DND-41 (cell line): ENCODE results near the gene BMP3.

Experiments used
- ATAC-seq: fragments of 200-7000 bp; cut with Tn5 transposase; 3 replicates; pipeline ENCODE4 v1.9.1; 2021; ENCODE audit warnings: low read depth; ENCODE audit not compliant: insufficient read depth
- DNase-seq: peaks from one replicate; pipeline ENCODE4 v3.0.0-alpha.2; 2020
- H2AFZ ChIP-seq: 2 replicates; pipeline ENCODE4 v1.6.0; 2012; ENCODE audit warnings: low read depth, low read length
- H3K27ac ChIP-seq: 2 replicates; pipeline ENCODE4 v1.5.1; 2012; ENCODE audit warnings: low read length, inconsistent platforms
- H3K27me3 ChIP-seq: fragments of 200-600 bp; sonication (generic); 2 replicates; pipeline ENCODE4 v1.6.0; 2012; ENCODE audit warnings: low read length, mild to moderate bottlenecking, inconsistent platforms; ENCODE audit not compliant: insufficient read depth, poor library complexity
- H3K36me3 ChIP-seq: 2 replicates; pipeline ENCODE4 v1.5.1; 2012; ENCODE audit warnings: low read length, inconsistent platforms; ENCODE audit not compliant: insufficient read depth
- H3K4me1 ChIP-seq: 2 replicates; pipeline ENCODE4 v1.5.1; 2012; ENCODE audit warnings: mild to moderate bottlenecking, low read length; ENCODE audit not compliant: insufficient read depth
- H3K4me2 ChIP-seq: 2 replicates; pipeline ENCODE4 v1.6.0; 2012; ENCODE audit warnings: mild to moderate bottlenecking, moderate library complexity, low read length, inconsistent platforms; ENCODE audit not compliant: insufficient read depth
- H3K4me3 ChIP-seq, 2 experiments: fragments of 200-600 bp in 1 of 2; shearing (Covaris generic) in 1 of 2; 2 replicates each; pipeline ENCODE4 v1.5.1; 2012 to 2016; ENCODE audit warnings: inconsistent platforms in 2 of 2, low read length in 2 of 2, mild to moderate bottlenecking in 2 of 2, low read depth in 1 of 2, moderate library complexity in 1 of 2
- H3K79me2 ChIP-seq: 2 replicates; pipeline ENCODE4 v1.6.0; 2012; ENCODE audit warnings: low read length, inconsistent platforms; ENCODE audit not compliant: insufficient read depth
- H3K9ac ChIP-seq: 2 replicates; pipeline ENCODE4 v1.6.0; 2012; ENCODE audit warnings: low read depth, mild to moderate bottlenecking, inconsistent platforms, low read length, moderate library complexity
- H3K9me3 ChIP-seq: 2 replicates; pipeline ENCODE4 v1.5.1; 2012; ENCODE audit warnings: low read length, moderate library complexity, mild to moderate bottlenecking, inconsistent platforms; ENCODE audit not compliant: insufficient read depth, severe bottlenecking
- H4K20me1 ChIP-seq: 2 replicates; pipeline ENCODE4 v1.6.0; 2012; ENCODE audit warnings: low read length; ENCODE audit not compliant: insufficient read depth
- EZH2 ChIP-seq: IDR thresholded peaks from 3 replicates; pipeline ENCODE4 v1.6.1; 2012; ENCODE audit warnings: borderline replicate concordance, low read depth, mild to moderate bottlenecking, moderate library complexity, low read length, inconsistent platforms; ENCODE audit not compliant: severe bottlenecking
- TF ChIP-seq, protein P1 (sequence below): IDR thresholded peaks from 2 replicates; pipeline ENCODE4 v1.5.1; 2012; ENCODE audit warnings: borderline replicate concordance, low read length, moderate library complexity, mild to moderate bottlenecking; ENCODE audit not compliant: poor library complexity, severe bottlenecking; ENCODE audit errors: extremely low read depth

Gene BMP3

GRCh38 chr4:81023484-81023883, 7.0 kb upstream of the BMP3 start:
- Histone ChIP-seq H3K36me3 (no peaks in the 10 kb centered on the region), H3K27me3 (no peaks in the 10 kb centered on the region), H3K9ac (no peak overlapping the region), H2AFZ (no peak overlapping the region), H4K20me1 (no peaks in the 10 kb centered on the region), H3K4me1 (no peaks in the 10 kb centered on the region), H3K27ac (no peak overlapping the region), H3K9me3 (no peaks in the 10 kb centered on the region), H3K4me3 (no peak overlapping the region), H3K79me2 (no peaks in the 10 kb centered on the region), H3K4me2 (no peak overlapping the region)
- DNase-seq: no peak
- TF ChIP-seq, protein P1, sequence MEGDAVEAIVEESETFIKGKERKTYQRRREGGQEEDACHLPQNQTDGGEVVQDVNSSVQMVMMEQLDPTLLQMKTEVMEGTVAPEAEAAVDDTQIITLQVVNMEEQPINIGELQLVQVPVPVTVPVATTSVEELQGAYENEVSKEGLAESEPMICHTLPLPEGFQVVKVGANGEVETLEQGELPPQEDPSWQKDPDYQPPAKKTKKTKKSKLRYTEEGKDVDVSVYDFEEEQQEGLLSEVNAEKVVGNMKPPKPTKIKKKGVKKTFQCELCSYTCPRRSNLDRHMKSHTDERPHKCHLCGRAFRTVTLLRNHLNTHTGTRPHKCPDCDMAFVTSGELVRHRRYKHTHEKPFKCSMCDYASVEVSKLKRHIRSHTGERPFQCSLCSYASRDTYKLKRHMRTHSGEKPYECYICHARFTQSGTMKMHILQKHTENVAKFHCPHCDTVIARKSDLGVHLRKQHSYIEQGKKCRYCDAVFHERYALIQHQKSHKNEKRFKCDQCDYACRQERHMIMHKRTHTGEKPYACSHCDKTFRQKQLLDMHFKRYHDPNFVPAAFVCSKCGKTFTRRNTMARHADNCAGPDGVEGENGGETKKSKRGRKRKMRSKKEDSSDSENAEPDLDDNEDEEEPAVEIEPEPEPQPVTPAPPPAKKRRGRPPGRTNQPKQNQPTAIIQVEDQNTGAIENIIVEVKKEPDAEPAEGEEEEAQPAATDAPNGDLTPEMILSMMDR: no peak
- TF ChIP-seq EZH2: no peak
- no peak for ATAC-seq

DNA sequence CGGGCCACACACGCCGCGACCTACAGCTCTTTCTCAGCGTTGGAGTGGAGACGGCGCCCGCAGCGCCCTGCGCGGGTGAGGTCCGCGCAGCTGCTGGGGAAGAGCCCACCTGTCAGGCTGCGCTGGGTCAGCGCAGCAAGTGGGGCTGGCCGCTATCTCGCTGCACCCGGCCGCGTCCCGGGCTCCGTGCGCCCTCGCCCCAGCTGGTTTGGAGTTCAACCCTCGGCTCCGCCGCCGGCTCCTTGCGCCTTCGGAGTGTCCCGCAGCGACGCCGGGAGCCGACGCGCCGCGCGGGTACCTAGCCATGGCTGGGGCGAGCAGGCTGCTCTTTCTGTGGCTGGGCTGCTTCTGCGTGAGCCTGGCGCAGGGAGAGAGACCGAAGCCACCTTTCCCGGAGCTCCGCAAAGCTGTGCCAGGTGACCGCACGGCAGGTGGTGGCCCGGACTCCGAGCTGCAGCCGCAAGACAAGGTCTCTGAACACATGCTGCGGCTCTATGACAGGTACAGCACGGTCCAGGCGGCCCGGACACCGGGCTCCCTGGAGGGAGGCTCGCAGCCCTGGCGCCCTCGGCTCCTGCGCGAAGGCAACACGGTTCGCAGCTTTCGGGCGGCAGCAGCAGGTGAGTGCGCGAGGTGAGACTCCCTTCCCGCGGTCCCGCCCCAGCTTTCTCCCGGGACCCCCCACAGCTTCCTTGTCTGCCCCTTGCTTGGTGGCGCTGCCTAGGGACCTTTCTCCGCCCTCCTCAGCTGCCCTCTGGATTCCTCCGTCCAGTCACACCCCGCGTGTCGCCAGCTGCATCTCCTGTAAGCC, 678 bp downstream of the BMP3 start:
- Histone ChIP-seq H3K4me2 (no peak overlapping the region), H3K4me3 (no peak overlapping the region), H3K4me1 (no peaks in the 10 kb centered on the region)

DNA sequence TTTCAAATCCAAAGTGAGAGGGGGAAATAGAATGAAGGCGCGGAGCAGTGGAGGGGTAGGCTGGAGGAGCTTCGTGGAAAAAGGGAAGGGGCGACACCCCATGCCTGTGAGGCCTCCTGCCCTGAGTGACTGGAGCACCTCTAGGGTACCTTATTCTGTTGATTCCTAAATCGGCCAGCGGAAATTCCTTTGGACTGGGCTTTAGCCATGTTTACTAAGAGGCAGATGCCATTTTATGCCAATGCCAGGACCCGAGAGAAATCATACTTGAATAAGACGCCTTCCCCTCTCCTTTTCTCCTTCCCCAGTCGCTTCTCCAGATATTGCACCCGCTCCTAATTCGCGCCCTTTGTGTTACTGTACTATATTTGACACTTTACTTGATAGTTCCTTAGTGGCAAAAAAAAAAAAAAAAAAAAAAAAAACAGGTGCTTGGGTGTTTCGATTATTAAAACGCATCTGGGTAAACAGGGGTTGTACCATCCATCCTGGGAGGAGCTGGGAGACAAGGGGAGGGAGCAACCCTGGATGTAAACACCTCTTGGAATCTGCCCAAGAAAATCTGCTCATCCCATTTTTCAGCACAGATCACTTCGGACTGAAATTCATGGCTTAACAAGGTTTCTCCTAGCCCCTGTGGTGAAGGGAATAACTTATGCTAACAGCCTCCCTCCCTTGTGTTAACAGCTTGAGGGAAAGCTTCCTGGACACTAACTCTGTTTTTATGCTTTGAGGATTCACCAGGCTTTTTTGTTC, 1.5 kb downstream of the BMP3 start:
- no peaks in the 10 kb centered on the region for H3K79me2 ChIP-seq
- no peak overlapping the region for H3K4me2 ChIP-seq
- no peak overlapping the region for H3K9ac ChIP-seq
- no peaks in the 10 kb centered on the region for H3K36me3 ChIP-seq
- no peaks in the 10 kb centered on the region for H3K9me3 ChIP-seq
- H3K27ac ChIP-seq: no peak overlapping the region
- H4K20me1 ChIP-seq: no peaks in the 10 kb centered on the region
- TF ChIP-seq, protein P1: no peak
- peaks cover 8% of the 10 kb centered on the region for H3K27me3 ChIP-seq
- DNase-seq (no peak), ATAC-seq (no peak)
- H2AFZ ChIP-seq: no peak overlapping the region
- H3K4me3 ChIP-seq: no peak overlapping the region
- no peaks in the 10 kb centered on the region for H3K4me1 ChIP-seq

More for the DNA sequence above, 678 bp downstream of the BMP3 start:
- Histone ChIP-seq H3K79me2 (no peaks in the 10 kb centered on the region), H3K36me3 (no peaks in the 10 kb centered on the region), H3K27me3 (peaks cover 5% of the 10 kb centered on the region), H3K9me3 (no peaks in the 10 kb centered on the region), H4K20me1 (no peaks in the 10 kb centered on the region), H2AFZ (no peak overlapping the region), H3K9ac (no peak overlapping the region), H3K27ac (no peak overlapping the region)
- ATAC-seq: no peak
- no peak for DNase-seq
- TF ChIP-seq, protein P1: no peak
- no peak for TF ChIP-seq EZH2
